HFF-Myc (cell line): ENCODE results near the gene KYAT1.

Experiments
- DNase-seq: peaks from one replicate; pipeline ENCODE4 v3.0.0-alpha.2; 2011; ENCODE audit warnings: low read depth; ENCODE audit errors: extremely low read depth
- H3K4me3 ChIP-seq: replicated peaks from 2 replicates; pipeline ENCODE4 v1.5.1; 2011; ENCODE audit warnings: low read depth, mild to moderate bottlenecking, control low read depth, low read length
- TF ChIP-seq, protein P1 (sequence below): IDR thresholded peaks from 2 replicates; pipeline ENCODE4 v1.5.1; 2012; ENCODE audit warnings: mild to moderate bottlenecking, low read depth, low read length, control low read depth; ENCODE audit errors: missing control alignments

KYAT1 gene

DNA sequence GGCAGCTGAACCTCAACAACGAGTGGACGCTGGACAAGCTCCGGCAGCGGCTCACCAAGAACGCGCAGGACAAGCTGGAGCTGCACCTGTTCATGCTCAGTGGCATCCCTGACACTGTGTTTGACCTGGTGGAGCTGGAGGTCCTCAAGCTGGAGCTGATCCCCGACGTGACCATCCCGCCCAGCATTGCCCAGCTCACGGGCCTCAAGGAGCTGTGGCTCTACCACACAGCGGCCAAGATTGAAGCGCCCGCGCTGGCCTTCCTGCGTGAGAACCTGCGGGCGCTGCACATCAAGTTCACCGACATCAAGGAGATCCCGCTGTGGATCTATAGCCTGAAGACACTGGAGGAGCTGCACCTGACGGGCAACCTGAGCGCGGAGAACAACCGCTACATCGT is 26.6 kb upstream of the KYAT1 start:
- DNase-seq = no peak
- no peak overlapping the region for H3K4me3 ChIP-seq
- TF ChIP-seq, protein P1, sequence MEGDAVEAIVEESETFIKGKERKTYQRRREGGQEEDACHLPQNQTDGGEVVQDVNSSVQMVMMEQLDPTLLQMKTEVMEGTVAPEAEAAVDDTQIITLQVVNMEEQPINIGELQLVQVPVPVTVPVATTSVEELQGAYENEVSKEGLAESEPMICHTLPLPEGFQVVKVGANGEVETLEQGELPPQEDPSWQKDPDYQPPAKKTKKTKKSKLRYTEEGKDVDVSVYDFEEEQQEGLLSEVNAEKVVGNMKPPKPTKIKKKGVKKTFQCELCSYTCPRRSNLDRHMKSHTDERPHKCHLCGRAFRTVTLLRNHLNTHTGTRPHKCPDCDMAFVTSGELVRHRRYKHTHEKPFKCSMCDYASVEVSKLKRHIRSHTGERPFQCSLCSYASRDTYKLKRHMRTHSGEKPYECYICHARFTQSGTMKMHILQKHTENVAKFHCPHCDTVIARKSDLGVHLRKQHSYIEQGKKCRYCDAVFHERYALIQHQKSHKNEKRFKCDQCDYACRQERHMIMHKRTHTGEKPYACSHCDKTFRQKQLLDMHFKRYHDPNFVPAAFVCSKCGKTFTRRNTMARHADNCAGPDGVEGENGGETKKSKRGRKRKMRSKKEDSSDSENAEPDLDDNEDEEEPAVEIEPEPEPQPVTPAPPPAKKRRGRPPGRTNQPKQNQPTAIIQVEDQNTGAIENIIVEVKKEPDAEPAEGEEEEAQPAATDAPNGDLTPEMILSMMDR = no peak

- TF ChIP-seq, protein P1 = no peak
- H3K4me3 ChIP-seq = no peak overlapping the region
- no peak for DNase-seq
Measured at GRCh38 chr9:128906741-128907140, 25.0 kb upstream of the KYAT1 start.

GRCh38 chr9:128905964-128906363 is 24.2 kb upstream of the KYAT1 start:
- TF ChIP-seq, protein P1 = no peak
- no peak for DNase-seq

DNA sequence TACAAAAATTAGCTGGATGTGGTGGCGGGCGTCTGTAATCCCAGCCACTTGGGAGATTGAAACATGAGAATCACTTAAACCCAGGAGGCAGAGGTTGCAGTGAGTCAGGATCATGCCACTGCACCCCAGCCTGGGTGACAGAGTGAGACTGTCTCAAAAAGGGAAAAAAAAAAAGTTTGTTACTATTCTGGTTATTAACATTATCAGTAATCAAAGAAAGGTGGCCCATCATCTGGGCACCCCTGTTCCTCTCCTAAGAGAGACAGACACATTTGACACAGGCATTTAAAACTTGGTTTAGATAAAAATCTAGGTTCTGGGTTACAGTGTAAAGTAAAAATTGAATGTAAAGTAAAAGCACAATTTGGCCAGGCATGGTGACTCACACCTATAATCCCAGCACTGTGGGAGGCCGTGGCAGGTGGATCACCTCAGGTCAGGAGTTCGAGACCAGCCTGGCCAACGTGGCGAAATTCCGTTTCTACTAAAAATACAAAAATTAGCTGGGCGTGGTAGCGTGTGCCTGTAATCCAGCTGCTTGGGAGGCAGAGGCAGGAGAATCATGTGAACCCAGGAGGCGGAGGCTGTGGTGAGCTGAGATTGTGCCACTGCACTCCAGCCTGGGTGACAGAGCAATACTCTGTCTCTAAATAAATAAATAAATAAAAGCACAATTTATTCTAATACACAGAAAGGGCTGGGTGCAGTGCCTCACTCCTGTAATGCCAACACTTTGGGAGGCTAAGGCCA is 22.3 kb upstream of the KYAT1 start:
- no peak for DNase-seq
- TF ChIP-seq, protein P1 = no peak
- H3K4me3 ChIP-seq = no peak overlapping the region

More at GRCh38 chr9:128905964-128906363, 24.2 kb upstream of the KYAT1 start:
- no peak overlapping the region for H3K4me3 ChIP-seq

- no peak for DNase-seq
- TF ChIP-seq, protein P1 = no peak
- H3K4me3 ChIP-seq = no peak overlapping the region
Measured at GRCh38 chr9:128903079-128903461, 21.3 kb upstream of the KYAT1 start.

DNA sequence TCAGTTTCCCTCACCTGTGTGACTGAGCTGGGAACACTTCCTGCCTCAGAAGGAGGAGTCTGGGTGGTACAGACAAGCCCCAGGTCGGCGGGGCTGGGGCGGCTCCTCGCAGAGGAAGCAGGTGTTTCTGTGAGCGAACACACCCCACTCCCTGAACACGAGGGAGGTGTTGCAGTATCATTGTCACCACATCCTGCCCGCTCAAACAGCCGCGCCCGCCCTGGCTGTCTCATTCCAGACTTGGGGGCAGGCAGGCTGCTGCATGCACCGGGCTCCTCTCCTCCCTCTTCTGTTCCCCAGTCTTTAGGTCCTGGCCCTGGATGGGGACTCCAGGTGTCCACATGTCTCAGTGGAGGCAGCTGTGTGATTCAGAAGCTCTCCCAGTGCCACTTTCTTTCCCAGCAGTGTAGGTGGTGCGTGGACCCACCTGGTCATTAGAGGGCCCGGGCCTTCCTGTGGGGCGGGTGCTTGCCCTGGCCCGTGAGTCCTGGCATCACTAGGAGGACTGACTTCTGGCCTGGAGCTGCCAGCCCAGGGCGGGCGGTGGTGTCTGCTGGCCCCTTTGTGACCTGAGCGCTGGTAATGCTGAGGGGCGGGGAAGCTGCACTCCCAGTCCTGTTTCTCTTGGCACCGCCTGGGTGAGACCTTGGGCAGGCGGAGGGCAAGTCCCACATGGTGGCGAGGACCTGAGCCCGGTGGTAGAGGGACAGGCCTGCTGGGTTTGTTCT is 20.8 kb upstream of the KYAT1 start:
- H3K4me3 ChIP-seq = no peak overlapping the region
- no peak for DNase-seq
- TF ChIP-seq, protein P1 = no peak

DNA sequence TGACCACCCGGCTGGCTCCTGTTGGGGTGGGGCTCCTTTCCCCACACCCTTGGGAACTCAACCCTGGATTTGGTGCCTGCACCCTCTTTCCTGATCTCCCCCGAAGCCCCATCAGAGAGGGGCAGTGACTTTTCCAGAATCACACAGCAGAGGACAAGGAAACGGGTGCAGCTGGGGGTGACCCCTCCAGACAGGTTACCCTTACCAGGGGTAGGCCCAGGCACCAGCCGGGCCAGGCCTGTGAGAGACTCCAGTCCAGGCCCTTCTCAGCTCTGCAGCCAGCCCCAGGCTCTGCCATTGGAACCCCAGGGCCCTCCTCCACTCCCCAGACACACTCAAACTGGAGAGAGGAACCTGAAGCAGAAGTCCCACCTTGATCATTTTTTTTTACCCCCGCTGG is 20.1 kb upstream of the KYAT1 start:
- TF ChIP-seq, protein P1 = no peak
- H3K4me3 ChIP-seq = no peak overlapping the region
- DNase-seq = no peak
